ENCODE results near the gene ACKR3.

DNA sequence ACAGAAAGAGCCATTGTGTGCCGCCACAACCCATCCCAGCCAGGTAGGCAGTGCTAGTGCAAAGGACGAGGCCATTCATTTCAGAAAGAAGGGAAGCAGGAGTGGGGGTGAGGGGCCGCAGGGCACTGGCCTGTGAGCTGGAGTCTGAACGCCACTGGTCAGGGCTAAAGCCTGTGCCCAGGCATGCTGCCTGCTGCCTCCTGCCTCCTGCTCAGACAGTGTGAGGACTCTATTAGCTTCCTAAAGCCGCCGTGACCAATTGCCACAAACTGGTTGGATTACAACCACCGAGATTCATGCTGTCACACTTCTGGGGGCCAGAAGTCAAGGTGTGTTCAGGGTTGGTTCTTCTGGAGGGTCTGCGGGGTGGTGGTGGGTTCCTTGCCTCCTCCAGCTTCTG is 21.2 kb downstream of the ACKR3 start:
- TF ChIP-seq, protein P1, sequence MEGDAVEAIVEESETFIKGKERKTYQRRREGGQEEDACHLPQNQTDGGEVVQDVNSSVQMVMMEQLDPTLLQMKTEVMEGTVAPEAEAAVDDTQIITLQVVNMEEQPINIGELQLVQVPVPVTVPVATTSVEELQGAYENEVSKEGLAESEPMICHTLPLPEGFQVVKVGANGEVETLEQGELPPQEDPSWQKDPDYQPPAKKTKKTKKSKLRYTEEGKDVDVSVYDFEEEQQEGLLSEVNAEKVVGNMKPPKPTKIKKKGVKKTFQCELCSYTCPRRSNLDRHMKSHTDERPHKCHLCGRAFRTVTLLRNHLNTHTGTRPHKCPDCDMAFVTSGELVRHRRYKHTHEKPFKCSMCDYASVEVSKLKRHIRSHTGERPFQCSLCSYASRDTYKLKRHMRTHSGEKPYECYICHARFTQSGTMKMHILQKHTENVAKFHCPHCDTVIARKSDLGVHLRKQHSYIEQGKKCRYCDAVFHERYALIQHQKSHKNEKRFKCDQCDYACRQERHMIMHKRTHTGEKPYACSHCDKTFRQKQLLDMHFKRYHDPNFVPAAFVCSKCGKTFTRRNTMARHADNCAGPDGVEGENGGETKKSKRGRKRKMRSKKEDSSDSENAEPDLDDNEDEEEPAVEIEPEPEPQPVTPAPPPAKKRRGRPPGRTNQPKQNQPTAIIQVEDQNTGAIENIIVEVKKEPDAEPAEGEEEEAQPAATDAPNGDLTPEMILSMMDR (IDR thresholded peaks at IDR 0.05) = no peak
- TF ChIP-seq POLR2A (IDR thresholded peaks at IDR 0.05) = no peak

Data from breast epithelium (tissue), 3 donors.